Suppressor macrophage treated with lipopolysaccharide for 1 hour (primary cell): ENCODE measurements around the gene PTPRQ.
"Not testable (repeated sequence)": the region's sequence is repeated elsewhere in the genome, so short reads cannot be mapped to it uniquely, and the experiment has no call there.

ENCODE experiments used
- DNase-seq, 3 donors: peaks; one replicate each; pipeline ENCODE4 v3.0.0-alpha.2; 2020 to 2022

The PTPRQ gene

DNA sequence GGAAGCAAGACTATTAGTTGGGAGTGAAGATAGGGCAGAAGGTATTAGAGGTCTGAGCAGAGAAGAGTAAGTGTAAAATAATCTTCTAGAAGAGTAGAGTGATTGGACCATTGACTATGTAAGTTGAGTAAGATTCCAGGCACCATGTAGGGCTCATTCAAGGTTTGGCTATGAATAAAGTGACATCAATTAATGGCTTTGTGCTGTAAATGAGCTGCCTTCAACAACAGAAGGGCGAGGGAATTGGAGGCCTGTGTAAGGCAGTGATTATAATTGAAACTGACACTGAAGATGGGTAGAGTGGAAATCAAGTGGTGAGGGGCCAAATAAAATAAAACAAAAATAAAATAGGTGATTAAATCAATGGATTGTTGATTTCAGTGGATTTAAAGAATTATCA lies 26.4 kb downstream of the PTPRQ start:
- DNase-seq = no peak

DNA sequence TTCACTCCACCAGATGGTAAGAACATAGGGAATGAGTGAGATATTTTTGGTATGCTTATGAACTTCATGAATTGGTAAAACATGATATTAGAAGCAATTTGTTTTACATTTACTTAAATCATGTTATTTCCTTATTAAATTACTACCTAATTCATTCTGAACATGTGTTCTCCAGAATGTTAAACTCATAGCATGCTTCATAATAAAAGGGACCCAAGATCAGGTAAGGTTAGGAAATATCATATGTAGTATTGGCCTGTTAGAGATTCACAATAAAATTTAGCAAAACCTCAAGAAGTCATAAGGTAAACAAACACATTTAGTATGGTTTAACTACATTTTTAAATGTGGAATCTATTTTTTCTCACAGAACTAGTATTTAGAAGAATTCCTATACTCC lies 28.2 kb downstream of the PTPRQ start:
- DNase-seq = no peak

DNA sequence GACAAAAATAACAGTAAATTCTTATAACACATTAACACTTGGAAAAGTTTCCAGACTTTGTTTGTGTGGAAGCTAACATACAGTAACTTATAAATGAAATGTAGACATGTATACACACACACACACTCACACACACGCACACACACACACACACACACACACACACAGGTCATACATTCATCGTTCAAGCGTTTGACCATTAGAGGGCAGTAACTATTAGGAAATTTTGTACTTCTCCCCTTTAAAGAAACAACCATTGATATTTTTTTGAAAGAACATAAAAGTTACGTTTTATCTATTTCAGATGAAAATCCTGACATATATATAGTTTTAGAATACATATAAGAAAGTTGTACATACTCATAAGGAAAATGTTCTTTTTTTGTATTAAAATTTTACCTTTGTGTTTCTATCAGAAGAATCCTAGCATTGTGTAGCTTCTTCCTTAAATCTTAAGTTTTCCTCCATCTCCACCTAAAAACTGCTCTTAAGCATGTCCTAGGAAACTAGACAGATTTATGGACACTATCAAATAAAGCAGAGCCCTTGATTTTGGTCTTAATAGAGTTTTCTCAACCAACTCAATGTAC lies 29.0 kb downstream of the PTPRQ start:
- DNase-seq = peak; percentile 37 to 56 (median 54)

DNA sequence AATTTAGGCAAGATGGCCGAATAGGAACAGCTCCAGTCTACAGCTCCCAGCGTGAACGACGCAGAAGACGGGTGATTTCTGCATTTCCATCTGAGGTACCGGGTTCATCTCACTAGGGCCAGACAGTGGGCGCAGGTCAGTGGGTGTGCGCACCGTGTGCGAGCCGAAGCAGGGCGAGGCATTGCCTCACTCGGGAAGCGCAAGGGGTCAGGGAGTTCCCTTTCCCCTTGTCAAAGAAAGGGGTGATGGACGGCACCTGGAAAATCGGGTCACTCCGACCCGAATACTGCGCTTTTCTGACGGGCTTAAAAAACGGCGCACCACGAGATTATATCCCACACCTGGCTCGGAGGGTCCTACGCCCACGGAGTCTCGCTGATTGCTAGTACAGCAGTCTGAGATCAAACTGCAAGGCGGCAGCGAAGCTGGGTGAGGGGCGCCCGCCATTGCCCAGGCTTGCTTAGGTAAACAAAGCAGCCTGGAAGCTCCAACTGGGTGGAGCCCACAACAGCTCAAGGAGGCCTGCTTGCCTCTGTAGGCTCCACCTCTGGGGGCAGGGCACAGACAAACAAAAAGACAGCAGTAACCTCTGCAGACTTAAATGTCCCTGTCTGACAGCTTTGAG lies 33.6 kb downstream of the PTPRQ start:
- not testable (repeated sequence) for DNase-seq

DNA sequence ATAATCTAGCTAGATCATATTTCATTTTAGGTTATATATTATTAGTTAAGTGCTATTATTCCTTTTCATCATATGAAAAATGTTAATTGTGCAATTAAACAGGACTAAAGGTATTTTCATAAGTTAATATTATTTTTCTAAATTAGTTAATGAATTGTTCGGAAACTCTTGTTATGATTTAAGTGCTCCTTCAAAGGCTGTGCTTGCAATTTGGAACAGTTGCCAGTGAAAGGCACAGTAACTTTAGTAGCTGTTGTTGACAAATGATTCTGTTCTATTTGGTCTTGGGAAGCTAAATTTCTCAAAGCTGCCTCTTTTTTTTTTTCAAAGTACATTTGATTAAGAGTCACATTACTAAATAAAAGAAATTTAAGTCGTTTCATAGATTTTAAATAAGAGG lies 40.7 kb downstream of the PTPRQ start:
- no peak for DNase-seq

DNA sequence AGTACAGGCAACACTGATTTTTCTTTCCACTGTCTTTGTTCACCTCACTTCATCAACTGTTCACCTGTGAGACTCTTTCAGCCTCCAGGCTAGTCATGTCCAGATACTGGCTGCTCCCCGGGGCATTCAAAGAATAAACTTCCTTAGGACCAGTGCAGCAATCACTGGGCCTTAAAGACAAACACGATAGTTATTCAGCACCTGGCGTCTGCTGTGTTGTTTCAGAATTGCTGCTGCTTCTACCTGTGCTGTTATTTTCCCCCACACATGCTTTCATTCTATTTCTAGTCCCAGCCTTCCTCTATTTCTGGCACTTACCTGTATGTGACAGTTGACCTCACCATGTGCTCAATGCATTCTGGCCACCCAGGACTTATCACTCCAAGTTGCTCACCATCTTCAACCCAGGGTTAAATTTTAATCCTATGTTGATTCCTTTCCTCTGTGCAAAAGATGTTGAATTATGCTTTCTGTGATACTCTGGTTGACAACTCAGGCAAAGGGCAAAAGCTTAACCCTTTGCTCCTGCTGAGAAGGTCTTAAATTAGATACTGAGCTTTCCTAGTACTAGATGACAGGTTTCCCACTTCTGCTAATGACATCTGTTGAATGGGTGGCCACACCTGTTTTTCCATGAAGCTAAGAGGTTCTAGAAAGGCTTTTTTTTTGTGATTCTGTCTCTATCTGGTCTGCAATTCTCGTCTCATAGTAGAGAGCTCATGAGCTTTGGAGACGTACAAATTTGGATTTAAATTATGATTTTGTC lies 41.4 kb downstream of the PTPRQ start:
- no peak for DNase-seq

DNA sequence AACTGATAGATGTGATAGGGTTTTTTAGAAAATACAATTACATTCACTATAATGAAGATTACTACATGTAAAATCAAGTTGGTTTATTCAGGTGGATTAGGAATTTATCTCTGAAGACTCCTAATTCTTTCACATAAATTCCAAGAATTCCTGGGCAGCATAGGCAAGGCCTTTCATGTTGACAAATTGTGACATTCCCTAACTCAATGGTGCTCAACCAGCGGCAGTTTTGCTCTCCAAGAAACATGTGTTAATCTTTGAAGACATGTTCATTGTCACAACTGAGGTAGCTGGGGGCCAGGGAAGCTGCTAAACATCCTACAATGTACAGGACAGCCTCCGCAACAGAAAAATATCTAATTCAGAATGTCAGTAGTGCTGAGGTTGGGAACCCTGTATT lies 46.3 kb downstream of the PTPRQ start:
- DNase-seq = no peak

DNA sequence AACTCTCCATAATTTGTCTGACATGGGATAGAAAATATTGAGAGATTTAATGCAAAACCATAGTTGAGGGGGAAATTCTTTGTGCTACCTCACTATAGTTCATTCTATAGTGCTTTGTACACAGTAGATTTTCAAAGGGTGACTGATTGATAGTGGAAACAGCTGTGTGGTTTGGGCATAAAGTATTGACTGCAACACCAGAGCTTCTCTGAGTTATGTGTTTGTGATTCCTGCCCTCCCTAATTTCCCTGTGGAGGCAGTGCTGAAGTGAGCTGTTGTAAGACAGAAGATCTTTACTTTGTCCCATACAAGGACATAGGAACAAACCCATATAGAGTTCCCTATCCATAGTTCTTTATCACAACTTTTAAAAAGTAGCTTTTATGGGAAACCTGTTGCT lies 47.1 kb downstream of the PTPRQ start:
- no peak for DNase-seq

DNA sequence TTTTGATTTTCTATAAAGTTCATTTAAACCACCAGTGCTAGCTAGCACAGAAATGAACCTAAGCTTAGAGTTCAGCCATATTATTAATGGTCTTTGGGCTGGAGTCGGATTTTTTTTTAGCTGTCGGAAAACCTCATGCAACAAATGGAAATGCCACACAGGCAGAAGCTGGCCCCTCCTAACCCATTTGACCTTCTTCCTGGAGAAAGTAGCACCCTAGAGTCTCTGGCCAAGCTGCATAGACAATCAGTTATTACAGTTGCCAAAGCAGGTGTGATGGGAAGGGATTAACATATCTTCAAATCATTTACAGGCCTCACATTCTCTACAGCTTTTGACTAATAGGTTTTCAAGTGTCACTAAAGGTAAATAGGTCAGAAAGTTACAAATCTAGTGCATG lies 49.4 kb downstream of the PTPRQ start:
- DNase-seq = no peak

DNA sequence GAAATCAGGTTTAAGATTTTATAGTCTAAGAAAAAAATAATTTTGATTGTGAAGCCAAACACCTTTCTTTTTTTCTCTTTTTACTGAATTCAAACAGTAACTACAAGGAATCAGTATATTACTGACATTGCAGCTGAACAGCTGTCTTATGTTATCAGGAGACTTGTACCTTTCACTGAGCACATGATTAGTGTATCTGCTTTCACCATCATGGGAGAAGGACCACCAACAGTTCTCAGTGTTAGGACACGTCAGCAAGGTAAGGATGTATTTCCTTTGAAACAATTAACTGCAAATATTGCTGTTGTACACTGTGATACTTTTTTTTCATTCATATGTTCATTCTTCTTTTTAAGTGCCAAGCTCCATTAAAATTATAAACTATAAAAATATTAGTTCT lies 50.8 kb downstream of the PTPRQ start:
- no peak for DNase-seq

DNA sequence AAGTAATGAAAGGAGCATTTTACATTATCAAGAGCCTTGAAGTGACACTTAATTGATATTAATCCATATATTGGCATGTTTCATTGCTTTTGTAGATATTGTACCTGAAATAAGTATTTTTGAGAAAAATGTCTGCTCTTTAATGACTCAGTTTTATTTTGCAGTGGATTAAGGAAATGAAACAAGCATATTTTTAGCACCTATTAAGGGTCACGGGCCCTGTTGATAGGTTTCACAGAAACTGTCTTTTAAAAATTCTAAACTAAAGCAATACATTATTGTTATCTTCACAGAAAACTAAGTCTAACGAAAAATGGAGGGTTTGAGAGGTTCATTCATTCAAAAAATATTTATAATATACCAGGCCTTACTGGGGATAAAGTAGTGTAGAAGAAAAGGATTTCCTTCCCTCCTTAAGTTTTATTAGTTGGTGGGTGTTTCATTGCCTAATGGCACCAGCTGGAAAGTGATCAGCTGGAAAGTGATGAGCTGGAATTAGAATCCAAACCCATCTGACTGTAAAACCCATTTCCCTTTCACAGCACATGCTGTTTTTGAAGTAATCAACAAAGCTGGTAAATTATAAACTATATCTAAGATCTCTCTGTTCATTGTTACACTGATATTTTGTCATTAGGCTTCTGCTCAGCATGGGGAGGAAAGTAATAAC lies 54.2 kb downstream of the PTPRQ start:
- no peak for DNase-seq

DNA sequence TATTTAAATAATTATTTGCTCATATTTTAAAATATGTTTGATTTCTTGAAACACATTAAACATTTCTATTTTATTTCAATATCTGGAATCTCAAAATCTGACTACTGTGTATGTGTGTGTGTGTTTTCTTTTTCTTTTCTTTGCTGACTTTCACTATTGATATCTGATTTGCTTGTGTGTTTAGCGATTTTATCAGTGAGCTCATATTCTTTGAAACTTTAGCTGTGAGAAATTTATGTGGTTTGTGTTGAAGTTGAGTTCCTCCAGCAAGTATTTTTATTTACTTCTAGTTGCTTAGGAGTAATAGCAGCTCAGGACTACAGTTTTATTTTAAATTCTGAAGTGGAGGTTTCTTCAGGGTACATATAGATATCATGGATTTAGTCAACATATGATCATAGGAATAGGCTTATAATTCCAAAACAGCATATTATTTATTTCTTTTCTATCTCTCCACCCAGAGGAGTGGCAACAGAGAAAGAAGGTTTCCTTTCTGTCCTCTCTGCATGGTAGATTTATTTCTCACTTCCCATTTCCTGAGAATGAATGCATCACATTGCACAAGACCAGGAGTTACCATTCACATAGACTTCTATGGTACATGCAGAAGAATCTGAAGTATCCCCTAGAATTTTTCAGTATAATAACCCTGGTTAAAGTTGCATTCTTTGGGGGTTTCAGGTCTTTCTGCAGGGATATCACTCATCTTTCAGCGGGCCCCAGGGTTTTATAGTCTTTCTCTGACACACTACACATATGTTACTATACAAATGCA lies 60.5 kb downstream of the PTPRQ start:
- peak in 2 of 3 donors; percentile 2 to 10 for DNase-seq

DNA sequence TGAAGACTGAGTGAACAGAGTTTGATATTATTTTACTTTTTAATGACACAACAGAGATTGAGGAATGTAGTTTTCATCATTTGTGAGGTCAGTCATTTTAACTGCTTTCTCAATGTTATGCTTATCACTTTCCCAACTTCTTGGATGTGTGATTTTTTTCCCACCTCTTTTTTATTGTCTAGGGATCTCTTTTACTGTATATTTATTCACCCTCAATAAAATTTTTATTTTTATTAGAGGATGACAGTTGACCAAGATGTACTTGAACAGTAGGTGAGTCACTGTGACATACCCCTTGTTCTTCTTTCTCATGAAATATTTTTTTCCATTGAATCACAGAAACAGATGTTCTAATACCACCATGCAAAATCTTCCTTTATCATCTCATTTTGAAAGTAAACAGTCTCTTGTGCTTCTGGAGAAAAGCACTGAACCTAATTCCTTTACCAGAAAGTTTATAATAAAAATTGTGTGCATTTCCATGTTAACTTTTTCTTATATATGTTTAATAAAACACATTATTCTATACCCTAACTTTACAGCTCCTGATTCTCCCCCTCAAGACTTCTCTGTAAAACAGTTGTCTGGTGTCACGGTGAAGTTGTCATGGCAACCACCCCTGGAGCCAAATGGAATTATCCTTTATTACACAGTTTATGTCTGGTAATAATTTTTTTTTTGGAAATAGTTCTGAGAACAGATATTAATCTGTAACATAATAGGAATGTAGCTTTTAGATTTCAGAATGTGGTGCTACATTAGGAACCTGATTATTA lies 65.9 kb downstream of the PTPRQ start:
- DNase-seq = no peak

DNA sequence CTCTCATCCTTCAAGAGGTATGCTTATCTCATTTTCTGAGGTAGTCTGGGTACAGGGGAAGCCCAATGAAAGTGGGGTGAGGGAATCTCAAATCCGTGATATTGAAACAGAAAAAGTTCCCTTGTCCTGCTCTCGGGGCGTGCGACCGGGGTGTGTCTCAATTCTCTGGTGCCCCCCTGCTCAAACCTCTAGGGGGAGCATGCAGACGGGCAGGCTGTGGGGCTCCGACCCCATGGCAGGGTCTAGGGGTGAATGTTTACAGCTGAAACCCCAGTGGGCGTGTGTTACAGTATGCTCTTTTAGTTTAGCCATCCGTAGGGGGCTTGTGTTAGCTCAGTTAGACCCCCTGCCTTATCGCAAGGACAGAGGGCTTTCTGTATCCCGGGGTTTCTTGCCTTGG lies 68.7 kb downstream of the PTPRQ start:
- no peak for DNase-seq

DNA sequence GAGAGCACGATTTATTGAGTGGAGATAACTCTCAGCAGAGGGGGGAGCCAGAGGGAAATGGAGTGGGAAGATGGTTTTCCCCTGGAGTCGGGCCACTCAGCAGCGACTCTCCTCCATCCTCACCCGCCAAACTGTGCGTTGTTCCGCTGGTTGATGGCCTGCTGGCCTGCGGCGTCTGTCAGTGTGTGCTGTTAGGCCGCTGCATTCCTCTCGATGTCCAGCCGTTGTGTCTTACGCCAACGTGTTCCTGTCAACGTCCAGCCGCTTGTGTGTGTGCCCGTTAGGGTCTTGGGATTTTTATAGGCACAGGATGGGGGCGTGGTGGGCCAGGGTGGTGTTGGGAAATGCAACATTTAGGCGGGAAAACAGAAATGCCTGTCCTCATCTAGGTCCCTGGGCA lies 69.2 kb downstream of the PTPRQ start:
- no peak for DNase-seq

DNA sequence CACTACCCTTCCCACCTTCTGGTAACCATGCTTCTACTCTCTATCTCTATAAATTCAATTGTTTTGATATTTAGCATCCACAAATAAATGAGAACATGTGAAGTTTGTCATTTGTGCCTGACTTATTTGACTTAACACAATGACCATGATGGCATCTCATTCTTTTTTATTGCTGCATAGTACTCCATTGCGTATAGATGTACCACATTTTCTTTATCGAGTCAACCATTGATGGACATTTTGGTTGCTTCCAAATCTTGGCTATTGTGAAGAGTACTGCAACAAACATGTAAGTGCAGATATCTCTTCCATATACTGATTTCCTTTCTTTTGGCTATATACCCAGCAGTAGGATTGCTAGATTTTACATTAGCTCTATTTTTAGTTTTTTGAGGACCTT lies 73.6 kb downstream of the PTPRQ start:
- DNase-seq = no peak

DNA sequence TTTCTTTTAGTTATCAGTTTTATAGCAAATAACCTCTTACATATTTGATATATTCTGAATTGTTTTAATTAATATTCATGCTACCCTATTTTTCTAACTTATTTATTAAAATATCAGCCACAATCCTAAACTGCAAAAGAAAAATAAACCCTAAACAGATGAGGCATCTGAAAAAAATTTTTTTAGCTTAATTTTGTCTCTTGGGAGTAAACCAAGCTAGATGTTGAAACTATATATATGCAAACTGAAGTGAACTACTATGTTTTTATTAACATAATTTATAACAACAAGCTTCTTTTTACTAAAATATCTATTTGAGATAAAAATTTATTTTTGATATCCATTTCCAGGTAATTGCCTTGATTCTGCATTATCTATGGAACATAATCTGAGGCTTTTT lies 87.6 kb downstream of the PTPRQ start:
- DNase-seq = no peak

DNA sequence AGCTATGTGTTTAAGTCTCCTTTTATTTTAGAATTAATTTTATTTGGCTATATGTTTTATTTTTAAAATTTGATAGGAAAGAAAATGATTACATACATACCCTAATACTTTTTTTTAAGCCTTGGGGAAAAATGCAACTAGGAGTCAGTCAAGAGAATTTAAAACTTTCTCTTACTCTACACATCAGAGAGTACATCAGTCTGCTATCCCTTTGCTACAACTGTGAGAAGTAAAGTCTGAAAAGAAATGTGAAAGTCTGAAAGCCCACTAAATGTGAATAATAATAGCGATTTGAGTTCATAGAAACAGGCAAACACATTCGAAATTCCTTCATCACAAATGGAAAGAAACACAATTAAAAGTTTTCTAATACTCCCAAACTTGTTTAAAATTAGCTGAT lies 95.0 kb downstream of the PTPRQ start:
- DNase-seq = no peak

DNA sequence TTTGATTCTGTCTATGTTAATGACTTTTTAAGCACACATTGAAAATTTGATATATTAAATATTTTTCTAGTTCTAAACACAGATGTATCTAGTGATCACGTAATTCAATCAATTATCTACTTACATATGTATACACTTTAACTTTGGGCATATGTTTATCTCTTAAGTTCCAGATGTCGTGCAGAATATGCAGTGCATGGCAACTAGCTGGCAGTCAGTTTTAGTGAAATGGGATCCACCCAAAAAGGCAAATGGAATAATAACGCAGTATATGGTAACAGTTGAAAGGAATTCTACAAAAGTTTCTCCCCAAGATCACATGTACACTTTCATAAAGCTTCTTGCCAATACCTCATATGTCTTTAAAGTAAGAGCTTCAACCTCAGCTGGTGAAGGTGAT lies 105.3 kb downstream of the PTPRQ start:
- no peak for DNase-seq

DNA sequence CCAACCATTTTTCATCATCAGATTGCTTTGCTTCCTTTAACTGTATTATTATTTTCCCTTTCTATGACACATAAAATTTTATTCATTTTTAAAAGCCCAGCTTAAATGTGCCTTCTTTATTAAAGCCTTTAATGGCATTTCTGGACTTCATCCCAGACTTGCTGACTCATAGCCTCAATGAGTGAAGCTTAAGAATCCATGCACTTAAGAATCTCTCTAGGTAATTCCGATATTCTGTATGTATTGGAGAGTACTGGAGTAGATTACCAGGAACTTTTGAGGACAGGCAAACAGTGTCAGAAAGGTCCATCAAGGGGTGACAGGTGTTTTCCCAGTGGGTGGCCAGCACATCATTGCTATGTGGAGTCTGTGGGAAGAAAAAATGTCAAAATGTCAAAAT lies 107.9 kb downstream of the PTPRQ start:
- no peak for DNase-seq

DNA sequence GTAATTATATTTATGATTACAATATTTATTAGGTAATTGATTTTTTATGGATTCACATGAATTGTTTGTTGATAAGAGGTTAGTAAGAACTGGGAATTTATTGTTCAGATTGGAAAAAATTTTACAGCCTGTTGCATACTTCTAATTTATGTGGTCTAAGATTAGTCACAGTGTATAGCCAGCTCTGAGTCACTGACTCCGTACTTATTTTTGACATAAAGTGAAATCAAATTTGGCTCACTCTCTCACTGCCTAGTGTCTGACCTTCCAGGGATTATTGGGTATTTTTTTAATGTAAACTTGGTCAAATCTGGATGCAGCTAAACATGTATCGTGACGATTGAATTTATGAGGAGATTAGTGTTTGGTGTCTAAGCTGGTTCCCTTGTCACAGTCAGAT lies 109.3 kb downstream of the PTPRQ start:
- no peak for DNase-seq

DNA sequence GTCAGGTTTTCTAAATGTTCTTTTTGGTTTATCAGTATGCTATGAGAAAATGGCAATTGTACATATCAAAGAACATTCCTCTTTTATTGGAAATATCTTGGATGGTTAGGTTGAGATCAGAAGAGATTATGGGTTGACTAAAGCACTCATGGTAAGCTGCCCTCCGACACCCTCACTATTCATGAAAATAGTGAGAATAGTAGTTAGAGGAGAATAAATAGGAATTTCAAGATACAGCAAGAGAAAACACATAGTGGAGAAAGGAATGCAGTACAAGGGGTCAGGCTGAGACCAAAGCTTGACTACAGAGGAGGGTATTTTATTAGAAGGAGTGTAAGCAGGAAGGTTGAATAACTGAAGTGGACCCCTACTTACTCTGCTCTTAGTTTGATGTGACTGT lies 112.5 kb downstream of the PTPRQ start:
- no peak for DNase-seq
